ENCODE measurements around the gene PTGFRN. TPM values are rescaled to one million over a fixed set of nuclear protein-coding genes. Genes with fewer than 3 reads are reported as not detected.

The PTGFRN gene
- total RNA-seq, 1 experiment from 2014 or later: 60.6 TPM

DNA sequence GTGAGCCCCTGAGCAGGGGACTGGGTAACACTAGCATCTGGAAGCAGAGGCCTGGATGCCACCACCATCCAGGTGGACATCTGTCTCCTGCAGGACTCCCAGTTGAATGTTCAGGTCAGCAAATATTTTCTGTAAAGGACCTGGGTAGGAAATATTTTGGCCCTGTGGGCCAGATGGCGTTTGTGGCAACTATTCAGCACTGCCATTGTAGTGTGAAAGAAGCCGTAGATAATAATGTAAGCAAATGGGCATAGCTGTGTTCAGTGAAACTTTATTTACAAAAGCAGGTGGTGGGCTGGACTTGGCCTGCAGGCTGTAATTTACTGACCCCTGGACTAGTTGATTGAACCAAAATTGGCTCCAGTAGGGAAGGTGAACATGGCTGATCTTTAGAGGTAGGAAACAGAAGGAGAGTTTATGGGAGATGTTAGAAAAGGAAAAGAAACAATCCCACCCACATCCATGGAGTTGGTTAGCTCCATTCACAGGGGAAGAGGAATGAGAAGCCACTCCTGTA is 71.9 kb downstream of the PTGFRN start:
- Histone ChIP-seq H2AFZ (ENCODE audit: low read depth, low read length, poor library complexity, severe bottlenecking) (no peak overlapping the region), H3K79me2 (ENCODE audit: insufficient read depth, low read length) (no peaks in the 10 kb centered on the region), H3K36me3 (ENCODE audit: control insufficient read depth in 1 of 2, insufficient read depth in 2 of 2, low read length in 2 of 2) (0 out of 4 replicates have a peak, but pooled peaks cover 0 to 2% of the 10 kb centered on the region in 2 experiments), H3K27me3 (ENCODE audit: insufficient read depth, low read length) (no peaks in the 10 kb centered on the region), H3K27ac (ENCODE audit: low read depth, low read length) (no peak overlapping the region), H3K9ac (ENCODE audit: low read length) (no peak overlapping the region), H4K20me1 (ENCODE audit: insufficient read depth) (no peaks in the 10 kb centered on the region), H3K4me2 (ENCODE audit: low read length) (no peak overlapping the region), H3K9me3 (ENCODE audit: control insufficient read depth in 1 of 2, insufficient read depth in 1 of 2, low read depth in 1 of 2, low read length in 2 of 2) (no peaks in the 10 kb centered on the region), H3K4me3 (replicated peaks in 1 of 2; ENCODE audit: low read depth in 1 of 2, low read length in 2 of 2) (no peak overlapping the region), H3K9me2 (ENCODE audit: insufficient read depth) (no peaks in the 10 kb centered on the region), H3K4me1 (ENCODE audit: control insufficient read depth in 1 of 2, insufficient read depth in 2 of 2, low read length in 2 of 2) (no peaks in the 10 kb centered on the region)
- ATAC-seq: no peak
- CTCF ChIA-PET: no interaction called here
- TF ChIP-seq JUND (IDR thresholded peaks at IDR 0.05) (no peak), SP1 (IDR thresholded peaks at IDR 0.05; ENCODE audit: low read depth) (no peak), YY1 (IDR thresholded peaks at IDR 0.05; ENCODE audit: extremely low read depth, insufficient replicate concordance, low read depth, low read length) (no peak), POLR2AphosphoS5 (IDR thresholded peaks at IDR 0.05; ENCODE audit: low read depth, low read length) (no peak), TCF7L2 (IDR thresholded peaks at IDR 0.05; ENCODE audit: borderline replicate concordance, extremely low read depth, insufficient read depth, insufficient read length) (no peak), EGR1 (IDR thresholded peaks at IDR 0.05; ENCODE audit: low read depth) (no peak), RAD21 (IDR thresholded peaks at IDR 0.05; ENCODE audit: low read depth) (no peak), ZFX (IDR thresholded peaks at IDR 0.05) (no peak), FOSL1 (IDR thresholded peaks at IDR 0.05; ENCODE audit: low read depth) (no peak), EZH2 (IDR thresholded peaks at IDR 0.05) (no peak), CEBPB (IDR thresholded peaks at IDR 0.05; ENCODE audit: low read depth) (no peak), SRF (IDR thresholded peaks at IDR 0.05; ENCODE audit: low read depth) (no peak), SIN3A (IDR thresholded peaks at IDR 0.05; ENCODE audit: low read depth) (no peak), EZH2phosphoT487 (IDR thresholded peaks at IDR 0.05; ENCODE audit: borderline replicate concordance) (no peak), CBX3 (IDR thresholded peaks at IDR 0.05; ENCODE audit: low read depth) (no peak)
- TF ChIP-seq, protein P1, sequence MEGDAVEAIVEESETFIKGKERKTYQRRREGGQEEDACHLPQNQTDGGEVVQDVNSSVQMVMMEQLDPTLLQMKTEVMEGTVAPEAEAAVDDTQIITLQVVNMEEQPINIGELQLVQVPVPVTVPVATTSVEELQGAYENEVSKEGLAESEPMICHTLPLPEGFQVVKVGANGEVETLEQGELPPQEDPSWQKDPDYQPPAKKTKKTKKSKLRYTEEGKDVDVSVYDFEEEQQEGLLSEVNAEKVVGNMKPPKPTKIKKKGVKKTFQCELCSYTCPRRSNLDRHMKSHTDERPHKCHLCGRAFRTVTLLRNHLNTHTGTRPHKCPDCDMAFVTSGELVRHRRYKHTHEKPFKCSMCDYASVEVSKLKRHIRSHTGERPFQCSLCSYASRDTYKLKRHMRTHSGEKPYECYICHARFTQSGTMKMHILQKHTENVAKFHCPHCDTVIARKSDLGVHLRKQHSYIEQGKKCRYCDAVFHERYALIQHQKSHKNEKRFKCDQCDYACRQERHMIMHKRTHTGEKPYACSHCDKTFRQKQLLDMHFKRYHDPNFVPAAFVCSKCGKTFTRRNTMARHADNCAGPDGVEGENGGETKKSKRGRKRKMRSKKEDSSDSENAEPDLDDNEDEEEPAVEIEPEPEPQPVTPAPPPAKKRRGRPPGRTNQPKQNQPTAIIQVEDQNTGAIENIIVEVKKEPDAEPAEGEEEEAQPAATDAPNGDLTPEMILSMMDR (IDR thresholded peaks at IDR 0.05 in 2 of 3, conservative IDR thresholded peaks at IDR 0.05 in 1 of 3; ENCODE audit: borderline replicate concordance in 1 of 3, insufficient read depth in 1 of 3, low read depth in 2 of 3, low read length in 2 of 3): no peak
- TF ChIP-seq, protein P2, sequence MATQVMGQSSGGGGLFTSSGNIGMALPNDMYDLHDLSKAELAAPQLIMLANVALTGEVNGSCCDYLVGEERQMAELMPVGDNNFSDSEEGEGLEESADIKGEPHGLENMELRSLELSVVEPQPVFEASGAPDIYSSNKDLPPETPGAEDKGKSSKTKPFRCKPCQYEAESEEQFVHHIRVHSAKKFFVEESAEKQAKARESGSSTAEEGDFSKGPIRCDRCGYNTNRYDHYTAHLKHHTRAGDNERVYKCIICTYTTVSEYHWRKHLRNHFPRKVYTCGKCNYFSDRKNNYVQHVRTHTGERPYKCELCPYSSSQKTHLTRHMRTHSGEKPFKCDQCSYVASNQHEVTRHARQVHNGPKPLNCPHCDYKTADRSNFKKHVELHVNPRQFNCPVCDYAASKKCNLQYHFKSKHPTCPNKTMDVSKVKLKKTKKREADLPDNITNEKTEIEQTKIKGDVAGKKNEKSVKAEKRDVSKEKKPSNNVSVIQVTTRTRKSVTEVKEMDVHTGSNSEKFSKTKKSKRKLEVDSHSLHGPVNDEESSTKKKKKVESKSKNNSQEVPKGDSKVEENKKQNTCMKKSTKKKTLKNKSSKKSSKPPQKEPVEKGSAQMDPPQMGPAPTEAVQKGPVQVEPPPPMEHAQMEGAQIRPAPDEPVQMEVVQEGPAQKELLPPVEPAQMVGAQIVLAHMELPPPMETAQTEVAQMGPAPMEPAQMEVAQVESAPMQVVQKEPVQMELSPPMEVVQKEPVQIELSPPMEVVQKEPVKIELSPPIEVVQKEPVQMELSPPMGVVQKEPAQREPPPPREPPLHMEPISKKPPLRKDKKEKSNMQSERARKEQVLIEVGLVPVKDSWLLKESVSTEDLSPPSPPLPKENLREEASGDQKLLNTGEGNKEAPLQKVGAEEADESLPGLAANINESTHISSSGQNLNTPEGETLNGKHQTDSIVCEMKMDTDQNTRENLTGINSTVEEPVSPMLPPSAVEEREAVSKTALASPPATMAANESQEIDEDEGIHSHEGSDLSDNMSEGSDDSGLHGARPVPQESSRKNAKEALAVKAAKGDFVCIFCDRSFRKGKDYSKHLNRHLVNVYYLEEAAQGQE (IDR thresholded peaks at IDR 0.05; ENCODE audit: low read depth): no peak
- TF ChIP-seq, protein P3, sequence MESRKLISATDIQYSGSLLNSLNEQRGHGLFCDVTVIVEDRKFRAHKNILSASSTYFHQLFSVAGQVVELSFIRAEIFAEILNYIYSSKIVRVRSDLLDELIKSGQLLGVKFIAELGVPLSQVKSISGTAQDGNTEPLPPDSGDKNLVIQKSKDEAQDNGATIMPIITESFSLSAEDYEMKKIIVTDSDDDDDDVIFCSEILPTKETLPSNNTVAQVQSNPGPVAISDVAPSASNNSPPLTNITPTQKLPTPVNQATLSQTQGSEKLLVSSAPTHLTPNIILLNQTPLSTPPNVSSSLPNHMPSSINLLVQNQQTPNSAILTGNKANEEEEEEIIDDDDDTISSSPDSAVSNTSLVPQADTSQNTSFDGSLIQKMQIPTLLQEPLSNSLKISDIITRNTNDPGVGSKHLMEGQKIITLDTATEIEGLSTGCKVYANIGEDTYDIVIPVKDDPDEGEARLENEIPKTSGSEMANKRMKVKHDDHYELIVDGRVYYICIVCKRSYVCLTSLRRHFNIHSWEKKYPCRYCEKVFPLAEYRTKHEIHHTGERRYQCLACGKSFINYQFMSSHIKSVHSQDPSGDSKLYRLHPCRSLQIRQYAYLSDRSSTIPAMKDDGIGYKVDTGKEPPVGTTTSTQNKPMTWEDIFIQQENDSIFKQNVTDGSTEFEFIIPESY (IDR thresholded peaks at IDR 0.05; ENCODE audit: extremely low read depth, insufficient replicate concordance, low read length): no peak
- TF ChIP-seq, protein P4, sequence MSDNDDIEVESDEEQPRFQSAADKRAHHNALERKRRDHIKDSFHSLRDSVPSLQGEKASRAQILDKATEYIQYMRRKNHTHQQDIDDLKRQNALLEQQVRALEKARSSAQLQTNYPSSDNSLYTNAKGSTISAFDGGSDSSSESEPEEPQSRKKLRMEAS (IDR thresholded peaks at IDR 0.05): no peak
- DNase-seq (ENCODE audit: low read depth, low spot score): no peak
- POLR2A ChIA-PET: no interaction called here
- no TSS peak for BruUV-seq (replicated peaks)
- intact Hi-C loops (cut with micrococcal nuclease): no loop called here
- RAD21 ChIA-PET (ENCODE audit: low non-redundant PET in 1 of 2, low total read pairs in 2 of 2, uncharacterized antibody in 2 of 2, unreplicated experiment in 2 of 2): no interaction called here

Measured in HCT116 (cell line).